Transverse colon (tissue), 4 donors: Measurements from ENCODE around the gene ZNF496.
"Not testable (repeated sequence)": the region's sequence is repeated elsewhere in the genome, so short reads cannot be mapped to it uniquely, and the experiment has no call there.

Experiments used
- EP300 ChIP-seq: sonication (generic); formaldehyde crosslinking; IDR thresholded peaks from one replicate; pipeline ENCODE4 v1.6.1; 2017; ENCODE audit warnings: antibody characterized with exemption, low read depth
- POLR2A ChIP-seq: fragments of 450-650 bp; IDR thresholded peaks from one replicate; pipeline ENCODE4 v1.6.1; 2016; ENCODE audit warnings: antibody characterized with exemption, mild to moderate bottlenecking, moderate library complexity
- POLR2AphosphoS5 ChIP-seq, 3 donors: sonication (generic); formaldehyde crosslinking; IDR thresholded peaks; one replicate each; pipeline ENCODE4 v1.6.1; 2016; ENCODE audit warnings: antibody characterized with exemption in 3 of 3
- TF ChIP-seq, protein P1 (sequence below), 5 experiments: fragments of 200-600 bp in 3 of 5; fragments of 450-650 bp in 2 of 5; sonication (generic) in 3 of 5; IDR thresholded peaks; 1 replicate in 2 of 5; 2 replicates in 3 of 5; pipeline ENCODE4 v1.5.1; 2016 to 2017; ENCODE audit warnings: antibody characterized with exemption in 5 of 5, inconsistent platforms in 3 of 5, mild to moderate bottlenecking in 2 of 5, moderate library complexity in 1 of 5

DNA sequence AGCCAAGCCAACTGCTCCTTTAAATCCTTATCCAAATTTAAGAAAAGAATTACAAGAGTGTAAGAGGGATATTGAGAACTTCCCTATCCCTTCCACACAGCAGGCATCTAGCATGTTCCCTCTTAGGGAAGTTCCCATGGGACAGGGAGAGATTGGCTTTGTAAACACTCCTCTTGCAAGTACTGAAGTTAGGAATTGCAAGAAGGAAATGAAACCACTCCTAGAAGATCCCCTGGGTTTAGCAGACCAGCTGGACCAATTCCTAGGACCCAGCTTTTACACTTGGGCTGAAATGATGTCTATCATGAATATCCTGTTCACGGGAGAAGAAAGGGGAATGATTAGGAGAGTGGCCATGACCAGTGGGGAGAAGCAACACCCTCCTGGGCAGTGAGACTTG, 23.5 kb upstream of the ZNF496 start:
- not testable (repeated sequence) for TF ChIP-seq POLR2AphosphoS5 (IDR thresholded peaks at IDR 0.05); EP300; POLR2A
- TF ChIP-seq, protein P1, sequence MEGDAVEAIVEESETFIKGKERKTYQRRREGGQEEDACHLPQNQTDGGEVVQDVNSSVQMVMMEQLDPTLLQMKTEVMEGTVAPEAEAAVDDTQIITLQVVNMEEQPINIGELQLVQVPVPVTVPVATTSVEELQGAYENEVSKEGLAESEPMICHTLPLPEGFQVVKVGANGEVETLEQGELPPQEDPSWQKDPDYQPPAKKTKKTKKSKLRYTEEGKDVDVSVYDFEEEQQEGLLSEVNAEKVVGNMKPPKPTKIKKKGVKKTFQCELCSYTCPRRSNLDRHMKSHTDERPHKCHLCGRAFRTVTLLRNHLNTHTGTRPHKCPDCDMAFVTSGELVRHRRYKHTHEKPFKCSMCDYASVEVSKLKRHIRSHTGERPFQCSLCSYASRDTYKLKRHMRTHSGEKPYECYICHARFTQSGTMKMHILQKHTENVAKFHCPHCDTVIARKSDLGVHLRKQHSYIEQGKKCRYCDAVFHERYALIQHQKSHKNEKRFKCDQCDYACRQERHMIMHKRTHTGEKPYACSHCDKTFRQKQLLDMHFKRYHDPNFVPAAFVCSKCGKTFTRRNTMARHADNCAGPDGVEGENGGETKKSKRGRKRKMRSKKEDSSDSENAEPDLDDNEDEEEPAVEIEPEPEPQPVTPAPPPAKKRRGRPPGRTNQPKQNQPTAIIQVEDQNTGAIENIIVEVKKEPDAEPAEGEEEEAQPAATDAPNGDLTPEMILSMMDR (IDR thresholded peaks at IDR 0.05): not testable (repeated sequence)
